Measurements from ENCODE around the gene MSLN.

Gene MSLN

GRCh38 chr16:787978-788398, 27.5 kb downstream of the MSLN start, which contains the start of gene RPUSD1:
TSS of gene RPUSD1 (minus strand) at chr16:788381. CDS start at chr16:787737, 644 bp downstream.
- no peak for DNase-seq
- Mint-ChIP-seq H3K4me1 (peaks cover 14% of the 10 kb centered on the region), H3K9me3 (no peaks in the 10 kb centered on the region), H3K4me3 (peak within 1 kb of the TSS; percentile 87), H3K27ac (peak within 1 kb of the TSS; percentile 82), H3K36me3 (peaks cover 13% of the 10 kb centered on the region), H3K27me3 (no peaks in the 10 kb centered on the region)
- CTCF ChIA-PET = interaction anchor here (6.3 kb wide), 1 partner anchor 76 kb away, joined by 94 read pairs; the partner anchor contains the start of gene METRN

GRCh38 chr16:788399-789126, 28.0 kb downstream of the MSLN start, which contains the start of gene CHTF18:
TSS of gene CHTF18 (plus strand) at chr16:788620. CDS start at chr16:788685, 65 bp downstream.
- peak within 1 kb of the TSS; percentile 87 for H3K4me3 Mint-ChIP-seq
- CTCF ChIA-PET = no interaction called here
- H3K27ac Mint-ChIP-seq = peak within 1 kb of the TSS; percentile 82
- peaks cover 13% of the 10 kb centered on the region for H3K36me3 Mint-ChIP-seq
- H3K9me3 Mint-ChIP-seq = no peaks in the 10 kb centered on the region
- DNase-seq = peak; percentile 93
- H3K27me3 Mint-ChIP-seq = no peaks in the 10 kb centered on the region
- H3K4me1 Mint-ChIP-seq = peaks cover 14% of the 10 kb centered on the region

GRCh38 chr16:789191-789850, 28.8 kb downstream of the MSLN start:
- peaks cover 13% of the 10 kb centered on the region for H3K36me3 Mint-ChIP-seq
- H3K27me3 Mint-ChIP-seq = no peaks in the 10 kb centered on the region
- no peak for DNase-seq
- CTCF ChIA-PET = no interaction called here
- H3K4me1 Mint-ChIP-seq = peaks cover 14% of the 10 kb centered on the region
- peak overlapping the region; percentile 48 for H3K4me3 Mint-ChIP-seq
- no peaks in the 10 kb centered on the region for H3K9me3 Mint-ChIP-seq
- H3K27ac Mint-ChIP-seq = no peak overlapping the region

- Mint-ChIP-seq H3K4me3 (peak overlapping the region; percentile 65), H3K27me3 (no peaks in the 10 kb centered on the region), H3K4me1 (peaks cover 10% of the 10 kb centered on the region), H3K36me3 (peaks cover 9% of the 10 kb centered on the region), H3K9me3 (no peaks in the 10 kb centered on the region), H3K27ac (no peak overlapping the region)
- CTCF ChIA-PET = no interaction called here
- DNase-seq = no peak
Observed at GRCh38 chr16:790086-790485, 29.6 kb downstream of the MSLN start.

GRCh38 chr16:791131-791530, 30.6 kb downstream of the MSLN start:
- Mint-ChIP-seq H3K9me3 (no peaks in the 10 kb centered on the region), H3K4me1 (peaks cover 8% of the 10 kb centered on the region), H3K27me3 (no peaks in the 10 kb centered on the region), H3K27ac (no peak overlapping the region), H3K4me3 (no peak overlapping the region), H3K36me3 (peaks cover 8% of the 10 kb centered on the region)
- CTCF ChIA-PET = no interaction called here
- no peak for DNase-seq

GRCh38 chr16:792221-792995, 31.9 kb downstream of the MSLN start:
- Mint-ChIP-seq H3K27me3 (no peaks in the 10 kb centered on the region), H3K4me3 (no peak overlapping the region), H3K36me3 (peaks cover 12% of the 10 kb centered on the region), H3K27ac (no peak overlapping the region), H3K9me3 (no peaks in the 10 kb centered on the region), H3K4me1 (peaks cover 3% of the 10 kb centered on the region)
- no peak for DNase-seq
- CTCF ChIA-PET = no interaction called here

GRCh38 chr16:793414-793813, 32.9 kb downstream of the MSLN start:
- H3K27me3 Mint-ChIP-seq = peaks cover 5% of the 10 kb centered on the region

GRCh38 chr16:794091-794822, 33.7 kb downstream of the MSLN start:
- H3K27me3 Mint-ChIP-seq = peaks cover 14% of the 10 kb centered on the region
- CTCF ChIA-PET = no interaction called here
- no peak overlapping the region for H3K27ac Mint-ChIP-seq
- peaks cover 3% of the 10 kb centered on the region for H3K4me1 Mint-ChIP-seq
- H3K9me3 Mint-ChIP-seq = no peaks in the 10 kb centered on the region
- H3K4me3 Mint-ChIP-seq = no peak overlapping the region
- no peak for DNase-seq
- peaks cover 15% of the 10 kb centered on the region for H3K36me3 Mint-ChIP-seq

More at GRCh38 chr16:793414-793813, 32.9 kb downstream of the MSLN start:
- H3K9me3 Mint-ChIP-seq = no peaks in the 10 kb centered on the region
- peaks cover 3% of the 10 kb centered on the region for H3K4me1 Mint-ChIP-seq
- H3K36me3 Mint-ChIP-seq = peaks cover 14% of the 10 kb centered on the region
- no peak overlapping the region for H3K27ac Mint-ChIP-seq
- H3K4me3 Mint-ChIP-seq = no peak overlapping the region
- CTCF ChIA-PET = no interaction called here
- no peak for DNase-seq

GRCh38 chr16:794853-795466, 34.4 kb downstream of the MSLN start:
- H3K27me3 Mint-ChIP-seq = peaks cover 21% of the 10 kb centered on the region
- CTCF ChIA-PET = no interaction called here
- no peaks in the 10 kb centered on the region for H3K9me3 Mint-ChIP-seq
- peaks cover under 1% of the 10 kb centered on the region for H3K4me1 Mint-ChIP-seq
- no peak for DNase-seq
- no peak overlapping the region for H3K4me3 Mint-ChIP-seq
- H3K27ac Mint-ChIP-seq = no peak overlapping the region
- H3K36me3 Mint-ChIP-seq = peaks cover 15% of the 10 kb centered on the region

- H3K27me3 Mint-ChIP-seq = peaks cover 28% of the 10 kb centered on the region
Observed at GRCh38 chr16:795580-796229, 35.2 kb downstream of the MSLN start.

GRCh38 chr16:796296-797119, 36.0 kb downstream of the MSLN start:
- Mint-ChIP-seq H3K27ac (no peak overlapping the region), H3K36me3 (peaks cover 13% of the 10 kb centered on the region), H3K9me3 (no peaks in the 10 kb centered on the region), H3K27me3 (peaks cover 36% of the 10 kb centered on the region), H3K4me3 (no peak overlapping the region), H3K4me1 (no peaks in the 10 kb centered on the region)
- DNase-seq = no peak
- CTCF ChIA-PET = no interaction called here

More at GRCh38 chr16:795580-796229, 35.2 kb downstream of the MSLN start:
- H3K4me3 Mint-ChIP-seq = no peak overlapping the region
- CTCF ChIA-PET = no interaction called here
- no peaks in the 10 kb centered on the region for H3K9me3 Mint-ChIP-seq
- no peak for DNase-seq
- H3K27ac Mint-ChIP-seq = no peak overlapping the region
- H3K36me3 Mint-ChIP-seq = peaks cover 15% of the 10 kb centered on the region
- H3K4me1 Mint-ChIP-seq = no peaks in the 10 kb centered on the region

- Mint-ChIP-seq H3K4me1 (no peaks in the 10 kb centered on the region), H3K27me3 (peaks cover 42% of the 10 kb centered on the region), H3K9me3 (no peaks in the 10 kb centered on the region), H3K27ac (no peak overlapping the region), H3K36me3 (peaks cover 10% of the 10 kb centered on the region), H3K4me3 (no peak overlapping the region)
- CTCF ChIA-PET = no interaction called here
- peak; percentile 36 for DNase-seq
Observed at GRCh38 chr16:797120-797420, 36.5 kb downstream of the MSLN start.

- CTCF ChIA-PET = no interaction called here
- peaks cover 10% of the 10 kb centered on the region for H3K36me3 Mint-ChIP-seq
- DNase-seq = no peak
- no peaks in the 10 kb centered on the region for H3K9me3 Mint-ChIP-seq
- H3K4me1 Mint-ChIP-seq = no peaks in the 10 kb centered on the region
- peaks cover 48% of the 10 kb centered on the region for H3K27me3 Mint-ChIP-seq
- no peak overlapping the region for H3K4me3 Mint-ChIP-seq
- H3K27ac Mint-ChIP-seq = no peak overlapping the region
Observed at GRCh38 chr16:797686-798085, 37.2 kb downstream of the MSLN start.
